ENCODE data around the gene MAB21L1.
A peak's percentile ranks its signal among the peaks of the same experiment; 100 is the strongest.

MAB21L1 gene

GRCh38 chr13:35518337-35518946 is 42.0 kb upstream of the MAB21L1 start:
- peak; percentile 93 for ATAC-seq
- TF ChIP-seq TOX (CRISPR knock-in tag; IDR thresholded peaks at IDR 0.05; ENCODE audit: borderline replicate concordance), result peak; percentile 84
- no peak for TF ChIP-seq POU6F1 (CRISPR knock-in tag; IDR thresholded peaks at IDR 0.05; ENCODE audit: borderline replicate concordance, low read depth)
- TF ChIP-seq OSR1 (CRISPR knock-in tag; IDR thresholded peaks at IDR 0.05), result no peak
- peak; percentile 90 for TF ChIP-seq ZC3H10 (CRISPR knock-in tag; IDR thresholded peaks at IDR 0.05)
- TF ChIP-seq ZFP3 (CRISPR knock-in tag; IDR thresholded peaks at IDR 0.05), result no peak
- no peak for TF ChIP-seq BACH2 (CRISPR knock-in tag; IDR thresholded peaks at IDR 0.05; ENCODE audit: borderline replicate concordance)

- ATAC-seq, result peak; percentile 7; the same call in 1 of the 3 replicates
- TF ChIP-seq ISL1 (CRISPR knock-in tag; IDR thresholded peaks at IDR 0.05) (peak; percentile 42), CSDC2 (CRISPR knock-in tag; IDR thresholded peaks at IDR 0.05) (no peak), RARB (CRISPR knock-in tag; IDR thresholded peaks at IDR 0.05) (peak; percentile 48; the same call in 1 of the 2 replicates), TOX (CRISPR knock-in tag; IDR thresholded peaks at IDR 0.05; ENCODE audit: borderline replicate concordance) (peak; percentile 94), ZC3H10 (CRISPR knock-in tag; IDR thresholded peaks at IDR 0.05) (peak; percentile 88), ZNF565 (CRISPR knock-in tag; conservative IDR thresholded peaks at IDR 0.05; ENCODE audit: low read depth) (no peak), PPARA (CRISPR knock-in tag; IDR thresholded peaks at IDR 0.05; ENCODE audit: borderline replicate concordance) (no peak), ARNTL (CRISPR knock-in tag; IDR thresholded peaks at IDR 0.05; ENCODE audit: borderline replicate concordance, low read depth) (no peak), ZNF8 (CRISPR knock-in tag; IDR thresholded peaks at IDR 0.05) (no peak)
- TF ChIP-seq, protein P1, sequence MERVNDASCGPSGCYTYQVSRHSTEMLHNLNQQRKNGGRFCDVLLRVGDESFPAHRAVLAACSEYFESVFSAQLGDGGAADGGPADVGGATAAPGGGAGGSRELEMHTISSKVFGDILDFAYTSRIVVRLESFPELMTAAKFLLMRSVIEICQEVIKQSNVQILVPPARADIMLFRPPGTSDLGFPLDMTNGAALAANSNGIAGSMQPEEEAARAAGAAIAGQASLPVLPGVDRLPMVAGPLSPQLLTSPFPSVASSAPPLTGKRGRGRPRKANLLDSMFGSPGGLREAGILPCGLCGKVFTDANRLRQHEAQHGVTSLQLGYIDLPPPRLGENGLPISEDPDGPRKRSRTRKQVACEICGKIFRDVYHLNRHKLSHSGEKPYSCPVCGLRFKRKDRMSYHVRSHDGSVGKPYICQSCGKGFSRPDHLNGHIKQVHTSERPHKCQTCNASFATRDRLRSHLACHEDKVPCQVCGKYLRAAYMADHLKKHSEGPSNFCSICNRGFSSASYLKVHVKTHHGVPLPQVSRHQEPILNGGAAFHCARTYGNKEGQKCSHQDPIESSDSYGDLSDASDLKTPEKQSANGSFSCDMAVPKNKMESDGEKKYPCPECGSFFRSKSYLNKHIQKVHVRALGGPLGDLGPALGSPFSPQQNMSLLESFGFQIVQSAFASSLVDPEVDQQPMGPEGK (CRISPR knock-in tag; IDR thresholded peaks at IDR 0.05; ENCODE audit: borderline replicate concordance), result no peak
Observed at GRCh38 chr13:35514801-35515502, 38.5 kb upstream of the MAB21L1 start.

GRCh38 chr13:35514061-35514477 is 37.6 kb upstream of the MAB21L1 start:
- ATAC-seq, result no peak
- no peak for TF ChIP-seq SNAI2 (CRISPR knock-in tag; IDR thresholded peaks at IDR 0.05)
- TF ChIP-seq OSR1 (CRISPR knock-in tag; IDR thresholded peaks at IDR 0.05), result no peak

GRCh38 chr13:35512271-35512920 is 35.9 kb upstream of the MAB21L1 start:
- ATAC-seq, result peak; percentile 86
- TF ChIP-seq ISL1 (CRISPR knock-in tag; IDR thresholded peaks at IDR 0.05), result no peak
- TF ChIP-seq, protein P2, sequence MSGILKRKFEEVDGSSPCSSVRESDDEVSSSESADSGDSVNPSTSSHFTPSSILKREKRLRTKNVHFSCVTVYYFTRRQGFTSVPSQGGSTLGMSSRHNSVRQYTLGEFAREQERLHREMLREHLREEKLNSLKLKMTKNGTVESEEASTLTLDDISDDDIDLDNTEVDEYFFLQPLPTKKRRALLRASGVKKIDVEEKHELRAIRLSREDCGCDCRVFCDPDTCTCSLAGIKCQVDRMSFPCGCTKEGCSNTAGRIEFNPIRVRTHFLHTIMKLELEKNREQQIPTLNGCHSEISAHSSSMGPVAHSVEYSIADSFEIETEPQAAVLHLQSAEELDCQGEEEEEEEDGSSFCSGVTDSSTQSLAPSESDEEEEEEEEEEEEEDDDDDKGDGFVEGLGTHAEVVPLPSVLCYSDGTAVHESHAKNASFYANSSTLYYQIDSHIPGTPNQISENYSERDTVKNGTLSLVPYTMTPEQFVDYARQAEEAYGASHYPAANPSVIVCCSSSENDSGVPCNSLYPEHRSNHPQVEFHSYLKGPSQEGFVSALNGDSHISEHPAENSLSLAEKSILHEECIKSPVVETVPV (CRISPR knock-in tag; IDR thresholded peaks at IDR 0.05), result no peak
- no peak for TF ChIP-seq ESRRG (CRISPR knock-in tag; IDR thresholded peaks at IDR 0.05)
- TF ChIP-seq ZNF8 (CRISPR knock-in tag; IDR thresholded peaks at IDR 0.05), result no peak
- TF ChIP-seq, protein P1 (CRISPR knock-in tag; IDR thresholded peaks at IDR 0.05; ENCODE audit: borderline replicate concordance), result no peak
- no peak for TF ChIP-seq CSDC2 (CRISPR knock-in tag; IDR thresholded peaks at IDR 0.05)
- no peak for TF ChIP-seq ZFP3 (CRISPR knock-in tag; IDR thresholded peaks at IDR 0.05)
- TF ChIP-seq TOX (CRISPR knock-in tag; IDR thresholded peaks at IDR 0.05; ENCODE audit: borderline replicate concordance), result no peak

All from SK-N-SH treated with all-trans-retinoic acid at 6 μM for 48 hours (cell line).